ENCODE data around the gene PROSER2. TPM values are rescaled to one million over a fixed set of nuclear protein-coding genes. Genes with fewer than 3 reads are reported as not detected.

The PROSER2 gene
- polyA plus RNA-seq (2011; rRNA removed) (8.9 and 10.1 TPM in 2 replicates), polyA plus RNA-seq (2017; fragmentation: RNase III; extraction: RNeasy Plus Mini Kit Qiagen cat#74134 plus additional on column Dnase treatment) (14.2 to 15.2 TPM (median 14.4 TPM) in 3 replicates), polyA minus RNA-seq (2011; rRNA and poly(A)+ RNA removed) (5.3 and 11.5 TPM in 2 replicates)
- polyA plus RNA-seq (2012; cell fraction: cytosol; rRNA removed): 13.2 and 17.1 TPM in 2 replicates
- 23.0 and 32.5 TPM in 2 replicates for polyA plus RNA-seq (2012; cell fraction: nucleus; rRNA removed)

GRCh38 chr10:11823122-11823988, at the start of gene PROSER2:
Gene PROSER2 (plus strand): TSS chr10:11823356. CDS start chr10:11852078, 28,722 bp downstream.
- Histone ChIP-seq H3K4me2 (peak within 1 kb of the TSS; percentile 85), H3K4me1 (peaks cover 34% of the 10 kb centered on the region), H3K9me3 (no peaks in the 10 kb centered on the region), H3K27ac (peak within 1 kb of the TSS; percentile 92 to 93), H3K4me3 (peak within 1 kb of the TSS; percentile 99)
- peak; percentile 67 to 77 for DNase-seq (ENCODE audit: low read depth in 1 of 2, low spot score in 1 of 2)
- WGBS (ENCODE audit: missing lambda C conversion rate): 1% methylated on average over 38 of the region's 114 CpGs
- peak; percentile 85 for ATAC-seq
- TF ChIP-seq BCL3 (IDR thresholded peaks at IDR 0.05): peak; percentile 62; the same call in 1 of the 3 replicates
- TF ChIP-seq HOXB5 (CRISPR knock-in tag; IDR thresholded peaks at IDR 0.05): peak; percentile 61; the same call in 1 of the 2 replicates
- TF ChIP-seq JUNB (IDR thresholded peaks at IDR 0.05): no peak
- peak; percentile 80 for TF ChIP-seq POLR2A (IDR thresholded peaks at IDR 0.05; ENCODE audit: low read length)
- no peak for TF ChIP-seq ZSCAN20 (CRISPR knock-in tag; IDR thresholded peaks at IDR 0.05)
- no peak for TF ChIP-seq RARB (CRISPR knock-in tag; IDR thresholded peaks at IDR 0.05)
- TF ChIP-seq USF2 (IDR thresholded peaks at IDR 0.05): no peak
- TF ChIP-seq HOXB13 (CRISPR knock-in tag; IDR thresholded peaks at IDR 0.05; ENCODE audit: low read depth): peak; percentile 40; the same call in 1 of the 2 replicates
- TF ChIP-seq CHD2 (IDR thresholded peaks at IDR 0.05; ENCODE audit: low read length, partially characterized antibody): no peak
- TF ChIP-seq RNF2 (IDR thresholded peaks at IDR 0.05; ENCODE audit: borderline replicate concordance, low read depth): no peak
- 0 out of 5 replicates have a peak, but pooled peaks of 1 of the 2 experiments have one; percentile 11 for TF ChIP-seq RAD21 (conservative IDR thresholded peaks at IDR 0.05 in 1 of 2, IDR thresholded peaks at IDR 0.05 in 1 of 2)
- peak; percentile 87; the same call in 1 of the 2 replicates for TF ChIP-seq PHF8 (IDR thresholded peaks at IDR 0.05; ENCODE audit: borderline replicate concordance, low read depth)
- peak; percentile 52 for TF ChIP-seq ZFP36 (IDR thresholded peaks at IDR 0.05; ENCODE audit: borderline replicate concordance, partially characterized antibody)
- TF ChIP-seq GATA3 (IDR thresholded peaks at IDR 0.05; ENCODE audit: borderline replicate concordance): no peak
- peak; percentile 45 to 48; a peak in 2 of 5 replicates for TF ChIP-seq JUN (IDR thresholded peaks at IDR 0.05)
- peak; percentile 47; the same call in 1 of the 2 replicates for TF ChIP-seq ATOH8 (CRISPR knock-in tag; IDR thresholded peaks at IDR 0.05; ENCODE audit: low read depth)
- TF ChIP-seq HES2 (IDR thresholded peaks at IDR 0.05): no peak
- 0 out of 2 replicates have a peak, but pooled peaks have one; percentile 50 for TF ChIP-seq MAX (IDR thresholded peaks at IDR 0.05)
- TF ChIP-seq NFE2L2 (conservative IDR thresholded peaks at IDR 0.05; ENCODE audit: low read length): no peak
- POLR2A ChIA-PET: interaction anchor here (0.6 to 1.2 kb wide), 4 partner anchors 8 to 30 kb away, joined by 3 to 4 read pairs (median 4); no protein-coding TSS in a partner anchor
- no peak for FAIRE-seq
- CTCF ChIA-PET: interaction anchor here (4.9 kb wide), 1 partner anchor 33 kb away, joined by 77 read pairs; no protein-coding TSS in a partner anchor

GRCh38 chr10:11773761-11774441, 49.3 kb upstream of the PROSER2 start:
- WGBS (ENCODE audit: missing lambda C conversion rate): 88% methylated on average over 14 of the region's 14 CpGs
- FAIRE-seq: no peak
- Histone ChIP-seq H3K4me3 (no peak overlapping the region), H3K4me1 (peaks cover 8% of the 10 kb centered on the region; the same call in 1 of the 3 replicates), H3K27ac (no peak overlapping the region), H3K4me2 (no peak overlapping the region), H3K9me3 (no peaks in the 10 kb centered on the region)
- POLR2A ChIA-PET: no interaction called here
- no peak for ATAC-seq
- no peak for DNase-seq (ENCODE audit: low read depth in 1 of 2, low spot score in 1 of 2)
- CTCF ChIA-PET: interaction anchor here (1.4 to 4.4 kb wide), 3 partner anchors 8 to 258 kb away, joined by 3 to 32 read pairs (median 29); no protein-coding TSS in a partner anchor
- TF ChIP-seq MAX (IDR thresholded peaks at IDR 0.05) (no peak), ELK1 (IDR thresholded peaks at IDR 0.05; ENCODE audit: low read depth, low read length) (no peak), GATA3 (IDR thresholded peaks at IDR 0.05; ENCODE audit: borderline replicate concordance) (no peak), RARB (CRISPR knock-in tag; IDR thresholded peaks at IDR 0.05) (no peak), MAZ (IDR thresholded peaks at IDR 0.05; ENCODE audit: borderline replicate concordance, low read depth, low read length) (no peak), KDM5A (IDR thresholded peaks at IDR 0.05) (no peak), HES2 (IDR thresholded peaks at IDR 0.05) (no peak), CBX2 (IDR thresholded peaks at IDR 0.05; ENCODE audit: borderline replicate concordance, low read depth) (no peak), ZNF302 (CRISPR knock-in tag; IDR thresholded peaks at IDR 0.05) (no peak), HDAC2 (IDR thresholded peaks at IDR 0.05) (no peak), MYC (IDR thresholded peaks at IDR 0.05; ENCODE audit: borderline replicate concordance, low read length) (no peak), POLR2AphosphoS2 (conservative IDR thresholded peaks at IDR 0.05; ENCODE audit: low read length) (no peak), CBX8 (IDR thresholded peaks at IDR 0.05) (no peak), HOXB5 (CRISPR knock-in tag; IDR thresholded peaks at IDR 0.05) (no peak)

All from A549 (cell line).